ENCODE data around the gene IMMP2L. TPM values are rescaled to one million over a fixed set of nuclear protein-coding genes. Genes with fewer than 3 reads are reported as not detected.
"Not testable (repeated sequence)": the region's sequence is repeated elsewhere in the genome, so short reads cannot be mapped to it uniquely, and the experiment has no call there.

Gene IMMP2L
- total RNA-seq, 1 donor: 8.2 TPM

GRCh38 chr7:111308691-111309090, 253.6 kb downstream of the IMMP2L start:
- no peak for TF ChIP-seq CTCF (IDR thresholded peaks at IDR 0.05; ENCODE audit: insufficient read depth, low read depth, low read length)
- DNase-seq (ENCODE audit: low read depth): no peak
- no peak overlapping the region for H3K4me3 ChIP-seq (ENCODE audit: low read depth, low read length)

- no peak for DNase-seq (ENCODE audit: low read depth)
- no peak overlapping the region for H3K4me3 ChIP-seq (ENCODE audit: low read depth, low read length)
- TF ChIP-seq CTCF (IDR thresholded peaks at IDR 0.05; ENCODE audit: insufficient read depth, low read depth, low read length): no peak
Measured at GRCh38 chr7:111301891-111302290, 260.4 kb downstream of the IMMP2L start.

GRCh38 chr7:111294494-111294893, 267.8 kb downstream of the IMMP2L start:
- TF ChIP-seq CTCF (IDR thresholded peaks at IDR 0.05; ENCODE audit: insufficient read depth, low read depth, low read length): no peak
- no peak overlapping the region for H3K4me3 ChIP-seq (ENCODE audit: low read depth, low read length)
- DNase-seq (ENCODE audit: low read depth): no peak

- H3K4me3 ChIP-seq (ENCODE audit: low read depth, low read length): no peak overlapping the region
- peak; percentile 11 for DNase-seq (ENCODE audit: low read depth)
- TF ChIP-seq CTCF (IDR thresholded peaks at IDR 0.05; ENCODE audit: insufficient read depth, low read depth, low read length): no peak
Measured at GRCh38 chr7:111292026-111292470, 270.2 kb downstream of the IMMP2L start.

- no peak for DNase-seq (ENCODE audit: low read depth)
- H3K4me3 ChIP-seq (ENCODE audit: low read depth, low read length): no peak overlapping the region
- no peak for TF ChIP-seq CTCF (IDR thresholded peaks at IDR 0.05; ENCODE audit: insufficient read depth, low read depth, low read length)
Measured at GRCh38 chr7:111290982-111291381, 271.3 kb downstream of the IMMP2L start.

GRCh38 chr7:111290419-111290818, 271.9 kb downstream of the IMMP2L start:
- TF ChIP-seq CTCF (IDR thresholded peaks at IDR 0.05; ENCODE audit: insufficient read depth, low read depth, low read length): no peak
- no peak overlapping the region for H3K4me3 ChIP-seq (ENCODE audit: low read depth, low read length)
- no peak for DNase-seq (ENCODE audit: low read depth)

- not testable (repeated sequence) for H3K4me3 ChIP-seq (ENCODE audit: low read depth, low read length); DNase-seq (ENCODE audit: low read depth)
Measured at GRCh38 chr7:111288441-111288840, 273.9 kb downstream of the IMMP2L start.

All from fibroblast of villous mesenchyme (primary cell).